Transverse colon (tissue), 4 donors: ENCODE results near the gene PHPT1. TPM values are rescaled to one million over a fixed set of nuclear protein-coding genes. Genes with fewer than 3 reads are reported as not detected.

ENCODE experiments used
- DNase-seq: peaks from one replicate; pipeline ENCODE4 v3.0.0-alpha.2; 2019
- H3K27ac ChIP-seq, 4 donors: fragments of 200-600 bp; sonication (generic); 2 replicates each; pipeline ENCODE4 v1.5.1; 2016 to 2018; ENCODE audit warnings: inconsistent platforms in 4 of 4
- H3K27me3 ChIP-seq: fragments of 200-600 bp; sonication (generic); 2 replicates; pipeline ENCODE4 v1.5.1; 2017; ENCODE audit warnings: inconsistent platforms
- H3K36me3 ChIP-seq, 4 donors: fragments of 200-600 bp; sonication (generic); 2 replicates each; pipeline ENCODE4 v1.5.1; 2017 to 2019; ENCODE audit warnings: inconsistent platforms in 4 of 4
- H3K4me1 ChIP-seq, 4 donors: fragments of 200-600 bp; sonication (generic); 2 replicates each; pipeline ENCODE4 v1.5.1; 2017 to 2020; ENCODE audit warnings: inconsistent platforms in 4 of 4
- H3K4me3 ChIP-seq, 4 donors: fragments of 200-600 bp; sonication (generic); 1 replicate in 1 of 4; 2 replicates in 3 of 4; pipeline versions ENCODE4 v1.5.1 to v1.6.1; 2017 to 2019; ENCODE audit warnings: inconsistent platforms in 4 of 4
- H3K9me3 ChIP-seq, 2 donors: fragments of 200-600 bp; sonication (generic); 2 replicates each; pipeline ENCODE4 v1.5.1; 2017 to 2019; ENCODE audit warnings: inconsistent platforms in 2 of 2
- CTCF ChIP-seq, 5 experiments: fragments of 200-600 bp in 3 of 5; fragments of 450-650 bp in 2 of 5; sonication (generic) in 3 of 5; IDR thresholded peaks; 1 replicate in 2 of 5; 2 replicates in 3 of 5; pipeline ENCODE4 v1.5.1; 2016 to 2017; ENCODE audit warnings: antibody characterized with exemption in 5 of 5, inconsistent platforms in 3 of 5, mild to moderate bottlenecking in 2 of 5, moderate library complexity in 1 of 5
- EP300 ChIP-seq: sonication (generic); formaldehyde crosslinking; IDR thresholded peaks from one replicate; pipeline ENCODE4 v1.6.1; 2017; ENCODE audit warnings: antibody characterized with exemption, low read depth
- POLR2A ChIP-seq: fragments of 450-650 bp; IDR thresholded peaks from one replicate; pipeline ENCODE4 v1.6.1; 2016; ENCODE audit warnings: antibody characterized with exemption, mild to moderate bottlenecking, moderate library complexity
- POLR2AphosphoS5 ChIP-seq, 3 donors: sonication (generic); formaldehyde crosslinking; IDR thresholded peaks; one replicate each; pipeline ENCODE4 v1.6.1; 2016; ENCODE audit warnings: antibody characterized with exemption in 3 of 3
- WGBS, 2 donors: methylation state at CpG; one replicate each; pipeline ENCODE4 v1.1.5; 2018; ENCODE audit warnings: low coverage in 1 of 2; 5-methylcytosine and 5-hydroxymethylcytosine counted together
- in situ Hi-C, 4 donors: fragments of 200-750 bp; cut with MboI; loops; one replicate each; pipeline versions ENCODE4 v1.15.0 to v1.15.1; 2017; ENCODE audit warnings: low sequenced_read_pairs in 3 of 4, low pct_ligation_motif_present in 1 of 4, low pct_unique_long_range_greater_than_20kb in 1 of 4
- intact Hi-C: fragments of 100-400 bp; cut with DNase I; formaldehyde crosslinking; loops from one replicate; pipeline ENCODE4 v1.15.1; 2023; ENCODE audit warnings: low total_unique reads
- total RNA-seq, 4 donors: library from RNA; depleted of rRNA; stranded (reverse); fragments of >200 nt; gene quantifications; one replicate each; pipeline ENCODE4 v1.1.0, GENCODE V29; 2016

PHPT1 gene
- total RNA-seq, 4 donors from 2014 or later = 69.7 to 134 (median 107) TPM

GRCh38 chr9:136890661-136891060 lies 41.5 kb downstream of the PHPT1 start:
- H3K27ac ChIP-seq = no peak overlapping the region
- no peak for DNase-seq
- TF ChIP-seq POLR2AphosphoS5 (IDR thresholded peaks at IDR 0.05) (no peak), EP300 (no peak), CTCF (IDR thresholded peaks at IDR 0.05) (no peak), POLR2A (no peak)
- WGBS, 2 donors = 85 to 87% methylated on average over 7 to 13 of the region's 13 CpGs
- H3K36me3 ChIP-seq = no peaks in the 10 kb centered on the region
- H3K4me1 ChIP-seq = peaks cover 0 to 17% (median 12%) of the 10 kb centered on the region in 4 donors
- intact Hi-C loops (no loop called here), in situ Hi-C loops (no loop called here)
- H3K9me3 ChIP-seq = no peaks in the 10 kb centered on the region
- no peak overlapping the region for H3K4me3 ChIP-seq
- H3K27me3 ChIP-seq = no peaks in the 10 kb centered on the region

- Histone ChIP-seq H3K27ac (no peak overlapping the region), H3K4me1 (peaks cover 9 to 30% (median 19%) of the 10 kb centered on the region in 4 donors), H3K4me3 (no peak overlapping the region), H3K9me3 (no peaks in the 10 kb centered on the region), H3K36me3 (no peaks in the 10 kb centered on the region), H3K27me3 (no peaks in the 10 kb centered on the region)
- DNase-seq = no peak
- WGBS, 2 donors = 84% methylated on average over 11 of the region's 11 CpGs; no CpG with 5 or more reads in 1 of the 2 donors
- in situ Hi-C loops = no loop called here
- intact Hi-C loops = no loop called here
- TF ChIP-seq EP300 = no peak
- TF ChIP-seq POLR2AphosphoS5 (IDR thresholded peaks at IDR 0.05) = no peak
- TF ChIP-seq CTCF (IDR thresholded peaks at IDR 0.05) = no peak
- TF ChIP-seq POLR2A = no peak
Measured at GRCh38 chr9:136896027-136896426, 46.8 kb downstream of the PHPT1 start.

- TF ChIP-seq CTCF (IDR thresholded peaks at IDR 0.05) (no peak), POLR2A (no peak), POLR2AphosphoS5 (IDR thresholded peaks at IDR 0.05) (no peak), EP300 (no peak)
- Histone ChIP-seq H3K4me1 (peaks cover 32 to 56% (median 44%) of the 10 kb centered on the region in 4 donors), H3K27ac (peak overlapping the region; percentile 54 to 93 (median 90)), H3K27me3 (no peaks in the 10 kb centered on the region), H3K4me3 (no peak overlapping the region), H3K36me3 (no peaks in the 10 kb centered on the region), H3K9me3 (no peaks in the 10 kb centered on the region)
- intact Hi-C loops = no loop called here
- DNase-seq = no peak
- 91 to 100% methylated on average over 4 to 21 of the region's 21 CpGs for WGBS, 2 donors
- in situ Hi-C loops = no loop called here
Measured at GRCh38 chr9:136898483-136899100, 49.4 kb downstream of the PHPT1 start.

GRCh38 chr9:136899196-136899595 lies 50.0 kb downstream of the PHPT1 start:
- peak; percentile 70 for DNase-seq
- 39 to 43% methylated on average over 5 to 9 of the region's 9 CpGs for WGBS, 2 donors
- Histone ChIP-seq H3K4me1 (peaks cover 32 to 62% (median 46%) of the 10 kb centered on the region in 4 donors), H3K9me3 (no peaks in the 10 kb centered on the region), H3K27ac (peak overlapping the region; percentile 54 to 93 (median 90)), H3K4me3 (no peak overlapping the region), H3K36me3 (no peaks in the 10 kb centered on the region), H3K27me3 (no peaks in the 10 kb centered on the region)
- intact Hi-C loops (no loop called here), in situ Hi-C loops (no loop called here)
- peak in 2 of 3 donors; percentile 22 to 51 for TF ChIP-seq POLR2AphosphoS5 (IDR thresholded peaks at IDR 0.05)
- TF ChIP-seq CTCF (IDR thresholded peaks at IDR 0.05) = peak in 1 of 5 experiments; percentile 6
- TF ChIP-seq POLR2A = no peak
- no peak for TF ChIP-seq EP300
